Esophagus muscularis mucosa (tissue), 3 donors: Measurements from ENCODE around the gene RPA3.

Experiments used
- POLR2AphosphoS5 ChIP-seq, 2 donors: sonication (generic); formaldehyde crosslinking; IDR thresholded peaks; one replicate each; pipeline ENCODE4 v1.6.1; 2017; ENCODE audit warnings: antibody characterized with exemption in 2 of 2
- TF ChIP-seq, protein P1 (sequence below), 3 experiments: fragments of 200-600 bp in 2 of 3; fragments of 450-650 bp in 1 of 3; sonication (generic) in 2 of 3; IDR thresholded peaks; one replicate each; pipeline ENCODE4 v1.5.1; 2017 to 2019; ENCODE audit warnings: antibody characterized with exemption in 3 of 3, mild to moderate bottlenecking in 2 of 3, moderate library complexity in 1 of 3

DNA sequence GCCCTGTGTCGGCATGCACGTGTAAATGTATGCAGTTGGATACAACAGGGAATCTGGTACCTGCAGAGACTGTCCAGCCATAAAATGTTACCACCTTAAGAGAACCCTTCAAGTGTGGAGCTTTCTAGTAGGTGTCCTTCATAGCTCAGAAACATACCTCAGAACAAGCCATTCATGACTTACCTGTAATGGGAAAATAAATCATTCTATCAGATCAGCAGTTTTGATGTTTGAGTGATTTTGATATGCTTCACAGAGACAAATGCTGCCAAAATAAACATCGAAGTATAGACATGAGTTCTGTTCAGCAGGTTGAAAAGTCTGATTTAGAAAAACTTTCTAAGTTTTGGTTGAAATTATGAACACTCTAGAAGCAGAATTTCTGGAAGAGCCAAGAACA is 111.4 kb downstream of the RPA3 start:
- TF ChIP-seq, protein P1, sequence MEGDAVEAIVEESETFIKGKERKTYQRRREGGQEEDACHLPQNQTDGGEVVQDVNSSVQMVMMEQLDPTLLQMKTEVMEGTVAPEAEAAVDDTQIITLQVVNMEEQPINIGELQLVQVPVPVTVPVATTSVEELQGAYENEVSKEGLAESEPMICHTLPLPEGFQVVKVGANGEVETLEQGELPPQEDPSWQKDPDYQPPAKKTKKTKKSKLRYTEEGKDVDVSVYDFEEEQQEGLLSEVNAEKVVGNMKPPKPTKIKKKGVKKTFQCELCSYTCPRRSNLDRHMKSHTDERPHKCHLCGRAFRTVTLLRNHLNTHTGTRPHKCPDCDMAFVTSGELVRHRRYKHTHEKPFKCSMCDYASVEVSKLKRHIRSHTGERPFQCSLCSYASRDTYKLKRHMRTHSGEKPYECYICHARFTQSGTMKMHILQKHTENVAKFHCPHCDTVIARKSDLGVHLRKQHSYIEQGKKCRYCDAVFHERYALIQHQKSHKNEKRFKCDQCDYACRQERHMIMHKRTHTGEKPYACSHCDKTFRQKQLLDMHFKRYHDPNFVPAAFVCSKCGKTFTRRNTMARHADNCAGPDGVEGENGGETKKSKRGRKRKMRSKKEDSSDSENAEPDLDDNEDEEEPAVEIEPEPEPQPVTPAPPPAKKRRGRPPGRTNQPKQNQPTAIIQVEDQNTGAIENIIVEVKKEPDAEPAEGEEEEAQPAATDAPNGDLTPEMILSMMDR (IDR thresholded peaks at IDR 0.05): no peak
- TF ChIP-seq POLR2AphosphoS5 (IDR thresholded peaks at IDR 0.05): no peak
